K562 (cell line): ENCODE data around the gene TGFBR2. TPM values are rescaled to one million over a fixed set of nuclear protein-coding genes. Genes with fewer than 3 reads are reported as not detected.

Experiments
- ATAC-seq: fragments of 200-7000 bp; cut with Tn5 transposase; 3 replicates; pipeline ENCODE4 v1.9.1; 2020; ENCODE audit warnings: moderate library complexity
- BruUV-seq: library from RNA; stranded (reverse); fragments of 400-500 nt; replicated peaks from 2 replicates; lab custom pipeline; 2021; lab: Mats Ljungman, UMichigan
- CTCF ChIA-PET: fragments of 300-600 bp; formaldehyde crosslinking; extraction: SDS; loops from one replicate; lab custom pipeline; 2021; ENCODE audit warnings: low intra/inter-chr PET ratio; lab: Yijun Ruan, JAX
- POLR2A ChIA-PET: fragments of 300-600, 350-650 bp; sonication (Branson Sonifier 250); formaldehyde crosslinking; extraction: SDS; loops from one replicate; lab custom pipeline; 2021; ENCODE audit warnings: antibody characterized with exemption, inconsistent platforms; lab: Yijun Ruan, JAX
- DNase-seq, 4 experiments: peaks; one replicate each; pipeline versions ENCODE4 v3.0.0 to v3.0.0-alpha.2; 2011 to 2018; ENCODE audit warnings: low spot score in 3 of 4, mixed read lengths in 3 of 4; ENCODE audit errors: extremely low read depth in 1 of 4
- FAIRE-seq: peaks from 2 replicates; lab custom pipeline; 2011; peaks lifted over from hg19 to GRCh38; lab: Jason Lieb, UNC
- H2AFZ ChIP-seq: 2 replicates; pipeline ENCODE4 v1.6.0; 2011; ENCODE audit warnings: low read depth, low read length, control low read depth, inconsistent platforms
- H3K27ac ChIP-seq: fragments of 200-600 bp; 3 replicates; pipeline ENCODE4 v1.8.0; 2011; ENCODE audit warnings: low read depth, mild to moderate bottlenecking, control low read depth, inconsistent platforms, low read length, moderate library complexity, mixed read lengths; ENCODE audit errors: extremely low read depth
- H3K27me3 ChIP-seq, 2 experiments: fragments of 300-600 bp in 1 of 2; 2 replicates in 1 of 2; 3 replicates in 1 of 2; pipeline versions ENCODE4 v1.6.0 to v1.8.0; 2011; ENCODE audit warnings: inconsistent platforms in 2 of 2, low read length in 2 of 2, mild to moderate bottlenecking in 1 of 2, mixed read lengths in 1 of 2, moderate library complexity in 1 of 2; ENCODE audit not compliant: control insufficient read depth in 2 of 2, insufficient read depth in 2 of 2
- H3K36me3 ChIP-seq: fragments of 300-600 bp; 3 replicates; pipeline ENCODE4 v1.8.0; 2011; ENCODE audit warnings: mild to moderate bottlenecking, low read length, inconsistent platforms; ENCODE audit not compliant: control insufficient read depth, insufficient read depth
- H3K4me1 ChIP-seq, 2 experiments: fragments of 200-600 bp in 1 of 2; replicated peaks in 1 of 2; 2 replicates in 1 of 2; 3 replicates in 1 of 2; pipeline versions ENCODE4 v1.5.1 to v1.8.0; 2011; ENCODE audit warnings: inconsistent platforms in 2 of 2, low read length in 2 of 2, mild to moderate bottlenecking in 1 of 2, mixed read lengths in 1 of 2, moderate library complexity in 1 of 2; ENCODE audit not compliant: control insufficient read depth in 2 of 2, insufficient read depth in 2 of 2
- H3K4me2 ChIP-seq: 2 replicates; pipeline ENCODE4 v1.6.1; 2011; ENCODE audit warnings: low read length, control low read depth, inconsistent platforms, mixed read lengths; ENCODE audit not compliant: insufficient read depth
- H3K4me3 ChIP-seq: fragments of 200-600 bp; sonication (generic), shearing (Covaris generic); 2 replicates; pipeline ENCODE4 v1.5.1; 2016; ENCODE audit warnings: control low read depth, inconsistent platforms
- H3K79me2 ChIP-seq: fragments of 200-600 bp; 3 replicates; pipeline ENCODE4 v1.8.0; 2011; ENCODE audit warnings: low read length, inconsistent platforms; ENCODE audit not compliant: control insufficient read depth, insufficient read depth
- H3K9ac ChIP-seq, 2 experiments: 2 replicates each; pipeline versions ENCODE4 v1.6.0 to v1.6.1; 2011; ENCODE audit warnings: low read depth in 2 of 2, low read length in 2 of 2, control low read depth in 1 of 2, inconsistent platforms in 1 of 2, mild to moderate bottlenecking in 1 of 2, mixed read lengths in 1 of 2; ENCODE audit not compliant: insufficient read depth in 1 of 2
- H3K9me1 ChIP-seq: one replicate; pipeline ENCODE4 v1.6.0; 2011; ENCODE audit warnings: inconsistent platforms, mild to moderate bottlenecking, low read length, moderate library complexity; ENCODE audit not compliant: control insufficient read depth, insufficient read depth
- H3K9me3 ChIP-seq: replicated peaks from 2 replicates; pipeline ENCODE4 v1.5.1; 2011; ENCODE audit warnings: low read depth, low read length, inconsistent platforms; ENCODE audit not compliant: control insufficient read depth, insufficient read depth
- H4K20me1 ChIP-seq: replicated peaks from 2 replicates; pipeline ENCODE4 v1.6.1; 2011; ENCODE audit warnings: low read length, inconsistent platforms, mixed read lengths; ENCODE audit not compliant: control insufficient read depth, insufficient read depth
- COPS2 ChIP-seq: fragments of 450-650 bp; conservative IDR thresholded peaks from 2 replicates; pipeline ENCODE4 v1.6.1; 2016; ENCODE audit warnings: mild to moderate bottlenecking, moderate library complexity
- FOXJ2 ChIP-seq: fragments of 200-800 bp; sonication (Bioruptor generic); IDR thresholded peaks from 2 replicates; pipeline ENCODE4 v1.6.1; 2016; ENCODE audit warnings: missing genetic modification characterization, missing compliant biosample characterization
- KLF13 ChIP-seq: fragments of 450-650 bp; IDR thresholded peaks from 2 replicates; pipeline ENCODE4 v1.6.1; 2016; ENCODE audit warnings: missing genetic modification characterization, low read depth, mild to moderate bottlenecking, missing compliant biosample characterization, moderate library complexity, borderline replicate concordance
- PCBP1 ChIP-seq: fragments of 200-400 bp; formaldehyde crosslinking; IDR thresholded peaks from 2 replicates; pipeline ENCODE4 v1.6.1; 2018; ENCODE audit warnings: mild to moderate bottlenecking, low read depth, low read length; ENCODE audit not compliant: poor library complexity, severe bottlenecking
- POLR2AphosphoS2 ChIP-seq: IDR thresholded peaks from 2 replicates; pipeline ENCODE4 v1.6.1; 2012; ENCODE audit warnings: low read length, improper control_type of control experiment
- RBM15 ChIP-seq: fragments of 200-400 bp; formaldehyde crosslinking; IDR thresholded peaks from 2 replicates; pipeline ENCODE4 v1.6.1; 2018; ENCODE audit warnings: mild to moderate bottlenecking, low read length, moderate library complexity; ENCODE audit not compliant: insufficient read depth
- SMAD1 ChIP-seq: fragments of 150-350 bp; IDR thresholded peaks from 2 replicates; pipeline ENCODE4 v1.6.1; 2014; ENCODE audit warnings: low read length, low read depth; ENCODE audit not compliant: partially characterized antibody
- SMARCA5 ChIP-seq: fragments of 450-650 bp; IDR thresholded peaks from 2 replicates; pipeline ENCODE4 v1.6.1; 2016
- ZNF57 ChIP-seq: fragments of 450-650 bp; formaldehyde crosslinking; IDR thresholded peaks from 2 replicates; pipeline ENCODE4 v1.4.0; 2020; ENCODE audit warnings: mild to moderate bottlenecking, moderate library complexity
- WGBS: fragments of 100-300 bp; shearing (Covaris generic); methylation state at CpG from one replicate; pipeline ENCODE4 v1.1.6; 2016; ENCODE audit warnings: low coverage, mixed read lengths; ENCODE audit not compliant: insufficient coverage; ENCODE audit errors: missing lambda C conversion rate; 5-methylcytosine and 5-hydroxymethylcytosine counted together
- in situ Hi-C: fragments of 300-500 bp; cut with MboI; formaldehyde crosslinking; loops from 4 replicates; pipeline ENCODE4 v1.15.0; 2018; ENCODE audit warnings: inconsistent platforms, mixed read lengths
- intact Hi-C: fragments of 100-400 bp; cut with micrococcal nuclease; formaldehyde crosslinking; loops from 2 replicates; pipeline ENCODE4 v1.14.2; 2022
- polyA plus RNA-seq, 8 experiments: library from polyadenylated mRNA; depleted of rRNA in 4 of 8; stranded (reverse) in 5 of 8; unstranded in 3 of 8; fragments of >200 nt; fragmentation: Nextera tagmentation in 2 of 8; fragmentation: Illumina TruSeq in 1 of 8; extraction: Ambion mirVana in 2 of 8; extraction: Trizol in 1 of 8; gene quantifications; 2 replicates each; pipeline versions ENCODE4 v1.2.1 to v1.2.3, GENCODE V29; 2011 to 2014; ENCODE audit warnings: inconsistent platforms in 1 of 8, missing spikeins in 1 of 8
- total RNA-seq, 7 experiments: library from RNA; depleted of rRNA in 6 of 7; stranded (reverse); fragments of >200 nt in 6 of 7; fragmentation: Illumina TruSeq in 2 of 7; extraction: Trizol in 2 of 7; gene quantifications; 2 replicates each; pipeline versions ENCODE4 v1.2.1 to v1.2.3, GENCODE V29; 2011 to 2021; ENCODE audit warnings: low replicate concordance in 1 of 7
- TF ChIP-seq, protein P1 (sequence below): fragments of 450-650 bp; formaldehyde crosslinking; IDR thresholded peaks from 2 replicates; pipeline ENCODE4 v1.4.0; 2022; ENCODE audit warnings: missing genetic modification characterization
- TF ChIP-seq, protein P2 (sequence below): fragments of 450-650 bp; formaldehyde crosslinking; conservative IDR thresholded peaks from 2 replicates; pipeline ENCODE4 v1.4.0; 2022; ENCODE audit warnings: mild to moderate bottlenecking, missing genetic modification characterization
- TF ChIP-seq, protein P3 (sequence below): sonication (generic); formaldehyde crosslinking; IDR thresholded peaks from 2 replicates; pipeline ENCODE4 v1.8.1; 2022; ENCODE audit warnings: missing genetic modification reagents
- TF ChIP-seq, protein P4 (sequence below): fragments of 450-650 bp; IDR thresholded peaks from 2 replicates; pipeline ENCODE4 v1.6.1; 2016; ENCODE audit warnings: missing biosample characterization, missing genetic modification characterization
- TF ChIP-seq, protein P5 (sequence below): fragments of 200-400 bp; formaldehyde crosslinking; IDR thresholded peaks from 2 replicates; pipeline ENCODE4 v1.6.1; 2017; ENCODE audit warnings: mild to moderate bottlenecking, low read depth, low read length, moderate library complexity

The TGFBR2 gene
- total and polyA plus RNA-seq, 9 of the 15 experiments (the other 6 are each of a cell fraction or from before 2014, with no cell fraction given) = 0.11 to 0.84 (median 0.24) TPM

DNA sequence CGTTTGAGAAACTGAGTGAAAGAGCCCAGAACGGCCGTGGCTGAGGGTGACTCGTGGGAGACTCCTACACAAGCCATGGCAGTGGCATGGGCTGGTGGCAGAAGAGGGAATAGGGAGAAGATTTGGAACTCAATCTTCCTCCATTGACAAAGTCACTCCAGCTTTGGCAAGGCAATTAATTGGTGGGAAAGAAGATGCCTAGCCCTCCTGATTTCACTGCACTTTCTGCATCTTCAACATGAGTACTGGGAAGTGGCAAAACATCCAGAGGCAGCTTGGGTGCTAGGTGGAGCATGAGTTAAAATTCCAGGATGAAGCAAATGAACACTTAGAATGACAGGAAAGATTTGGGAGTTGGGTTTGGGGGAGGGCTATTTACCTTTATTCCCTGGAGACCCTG lies 1.4 kb upstream of the TGFBR2 start:
- DNase-seq (no peak), FAIRE-seq (no peak), ATAC-seq (no peak)
- no peak overlapping the region for H3K4me3 ChIP-seq
- ChIA-PET POLR2A (no interaction called here), CTCF (no interaction called here)
- in situ Hi-C loops (no loop called here), intact Hi-C loops (no loop called here)
- H3K36me3 ChIP-seq = no peaks in the 10 kb centered on the region
- H3K79me2 ChIP-seq = no peaks in the 10 kb centered on the region
- H3K9ac ChIP-seq = no peak overlapping the region
- peaks cover 0 to 10% of the 10 kb centered on the region in 2 experiments; a peak in 1 of 5 replicates for H3K4me1 ChIP-seq
- H3K27ac ChIP-seq = no peak overlapping the region
- H3K9me1 ChIP-seq = no peaks in the 10 kb centered on the region
- H3K9me3 ChIP-seq = no peaks in the 10 kb centered on the region
- no peak overlapping the region for H3K4me2 ChIP-seq
- no peaks in the 10 kb centered on the region; a peak in 1 of 5 replicates for H3K27me3 ChIP-seq
- 0% methylated on average over 4 of the region's 4 CpGs for WGBS
- H4K20me1 ChIP-seq = no peaks in the 10 kb centered on the region
- H2AFZ ChIP-seq = no peak overlapping the region
- BruUV-seq = no TSS peak
- TF ChIP-seq, protein P1, sequence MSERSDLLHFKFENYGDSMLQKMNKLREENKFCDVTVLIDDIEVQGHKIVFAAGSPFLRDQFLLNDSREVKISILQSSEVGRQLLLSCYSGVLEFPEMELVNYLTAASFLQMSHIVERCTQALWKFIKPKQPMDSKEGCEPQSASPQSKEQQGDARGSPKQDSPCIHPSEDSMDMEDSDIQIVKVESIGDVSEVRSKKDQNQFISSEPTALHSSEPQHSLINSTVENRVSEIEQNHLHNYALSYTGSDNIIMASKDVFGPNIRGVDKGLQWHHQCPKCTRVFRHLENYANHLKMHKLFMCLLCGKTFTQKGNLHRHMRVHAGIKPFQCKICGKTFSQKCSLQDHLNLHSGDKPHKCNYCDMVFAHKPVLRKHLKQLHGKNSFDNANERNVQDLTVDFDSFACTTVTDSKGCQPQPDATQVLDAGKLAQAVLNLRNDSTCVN (CRISPR knock-in tag) = no peak
- TF ChIP-seq, protein P2, sequence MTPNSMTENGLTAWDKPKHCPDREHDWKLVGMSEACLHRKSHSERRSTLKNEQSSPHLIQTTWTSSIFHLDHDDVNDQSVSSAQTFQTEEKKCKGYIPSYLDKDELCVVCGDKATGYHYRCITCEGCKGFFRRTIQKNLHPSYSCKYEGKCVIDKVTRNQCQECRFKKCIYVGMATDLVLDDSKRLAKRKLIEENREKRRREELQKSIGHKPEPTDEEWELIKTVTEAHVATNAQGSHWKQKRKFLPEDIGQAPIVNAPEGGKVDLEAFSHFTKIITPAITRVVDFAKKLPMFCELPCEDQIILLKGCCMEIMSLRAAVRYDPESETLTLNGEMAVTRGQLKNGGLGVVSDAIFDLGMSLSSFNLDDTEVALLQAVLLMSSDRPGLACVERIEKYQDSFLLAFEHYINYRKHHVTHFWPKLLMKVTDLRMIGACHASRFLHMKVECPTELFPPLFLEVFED = no peak
- TF ChIP-seq SMAD1 = no peak
- TF ChIP-seq, protein P3, sequence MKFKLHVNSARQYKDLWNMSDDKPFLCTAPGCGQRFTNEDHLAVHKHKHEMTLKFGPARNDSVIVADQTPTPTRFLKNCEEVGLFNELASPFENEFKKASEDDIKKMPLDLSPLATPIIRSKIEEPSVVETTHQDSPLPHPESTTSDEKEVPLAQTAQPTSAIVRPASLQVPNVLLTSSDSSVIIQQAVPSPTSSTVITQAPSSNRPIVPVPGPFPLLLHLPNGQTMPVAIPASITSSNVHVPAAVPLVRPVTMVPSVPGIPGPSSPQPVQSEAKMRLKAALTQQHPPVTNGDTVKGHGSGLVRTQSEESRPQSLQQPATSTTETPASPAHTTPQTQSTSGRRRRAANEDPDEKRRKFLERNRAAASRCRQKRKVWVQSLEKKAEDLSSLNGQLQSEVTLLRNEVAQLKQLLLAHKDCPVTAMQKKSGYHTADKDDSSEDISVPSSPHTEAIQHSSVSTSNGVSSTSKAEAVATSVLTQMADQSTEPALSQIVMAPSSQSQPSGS = no peak
- TF ChIP-seq PCBP1 = no peak
- TF ChIP-seq, protein P4, sequence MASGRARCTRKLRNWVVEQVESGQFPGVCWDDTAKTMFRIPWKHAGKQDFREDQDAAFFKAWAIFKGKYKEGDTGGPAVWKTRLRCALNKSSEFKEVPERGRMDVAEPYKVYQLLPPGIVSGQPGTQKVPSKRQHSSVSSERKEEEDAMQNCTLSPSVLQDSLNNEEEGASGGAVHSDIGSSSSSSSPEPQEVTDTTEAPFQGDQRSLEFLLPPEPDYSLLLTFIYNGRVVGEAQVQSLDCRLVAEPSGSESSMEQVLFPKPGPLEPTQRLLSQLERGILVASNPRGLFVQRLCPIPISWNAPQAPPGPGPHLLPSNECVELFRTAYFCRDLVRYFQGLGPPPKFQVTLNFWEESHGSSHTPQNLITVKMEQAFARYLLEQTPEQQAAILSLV = no peak
- TF ChIP-seq FOXJ2 (tag) = no peak
- no peak for TF ChIP-seq KLF13 (tag)
- no peak for TF ChIP-seq RBM15
- no peak for TF ChIP-seq POLR2AphosphoS2
- TF ChIP-seq COPS2 = no peak
- TF ChIP-seq, protein P5, sequence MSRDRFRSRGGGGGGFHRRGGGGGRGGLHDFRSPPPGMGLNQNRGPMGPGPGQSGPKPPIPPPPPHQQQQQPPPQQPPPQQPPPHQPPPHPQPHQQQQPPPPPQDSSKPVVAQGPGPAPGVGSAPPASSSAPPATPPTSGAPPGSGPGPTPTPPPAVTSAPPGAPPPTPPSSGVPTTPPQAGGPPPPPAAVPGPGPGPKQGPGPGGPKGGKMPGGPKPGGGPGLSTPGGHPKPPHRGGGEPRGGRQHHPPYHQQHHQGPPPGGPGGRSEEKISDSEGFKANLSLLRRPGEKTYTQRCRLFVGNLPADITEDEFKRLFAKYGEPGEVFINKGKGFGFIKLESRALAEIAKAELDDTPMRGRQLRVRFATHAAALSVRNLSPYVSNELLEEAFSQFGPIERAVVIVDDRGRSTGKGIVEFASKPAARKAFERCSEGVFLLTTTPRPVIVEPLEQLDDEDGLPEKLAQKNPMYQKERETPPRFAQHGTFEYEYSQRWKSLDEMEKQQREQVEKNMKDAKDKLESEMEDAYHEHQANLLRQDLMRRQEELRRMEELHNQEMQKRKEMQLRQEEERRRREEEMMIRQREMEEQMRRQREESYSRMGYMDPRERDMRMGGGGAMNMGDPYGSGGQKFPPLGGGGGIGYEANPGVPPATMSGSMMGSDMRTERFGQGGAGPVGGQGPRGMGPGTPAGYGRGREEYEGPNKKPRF = no peak
- TF ChIP-seq SMARCA5 = no peak
- no peak for TF ChIP-seq ZNF57 (CRISPR knock-in tag)
